Esophagus muscularis mucosa (tissue), 4 donors: ENCODE data around the gene L3HYPDH. TPM values are rescaled to one million over a fixed set of nuclear protein-coding genes. Genes with fewer than 3 reads are reported as not detected.

Source experiments
- DNase-seq: peaks from one replicate; pipeline ENCODE4 v3.0.0-alpha.2; 2017; ENCODE audit errors: extremely low spot score
- H3K27ac ChIP-seq, 4 donors: fragments of 200-600 bp; sonication (generic); replicated peaks in 1 of 4; 1 replicate in 3 of 4; 2 replicates in 1 of 4; pipeline ENCODE4 v1.5.1; 2016 to 2019; ENCODE audit warnings: mild to moderate bottlenecking in 1 of 4
- H3K27me3 ChIP-seq, 4 donors: fragments of 200-600 bp; sonication (generic); one replicate each; pipeline versions ENCODE4 v1.5.1 to v1.6.0; 2016 to 2019
- H3K36me3 ChIP-seq, 4 donors: fragments of 200-600 bp; sonication (generic); one replicate each; pipeline ENCODE4 v1.5.1; 2016 to 2019
- H3K4me1 ChIP-seq, 4 donors: fragments of 200-600 bp; sonication (generic); one replicate each; pipeline ENCODE4 v1.5.1; 2016 to 2019
- H3K4me3 ChIP-seq, 4 donors: fragments of 200-600 bp; sonication (generic); 1 replicate in 2 of 4; 2 replicates in 2 of 4; pipeline ENCODE4 v1.5.1; 2016 to 2019; ENCODE audit warnings: mild to moderate bottlenecking in 4 of 4, moderate library complexity in 1 of 4
- H3K9me3 ChIP-seq, 4 donors: fragments of 200-600 bp; sonication (generic); 1 replicate in 3 of 4; 2 replicates in 1 of 4; pipeline ENCODE4 v1.5.1; 2016 to 2019
- EP300 ChIP-seq: sonication (generic); formaldehyde crosslinking; IDR thresholded peaks from one replicate; pipeline ENCODE4 v1.6.1; 2017; ENCODE audit warnings: antibody characterized with exemption
- POLR2A ChIP-seq: fragments of 450-650 bp; IDR thresholded peaks from one replicate; pipeline ENCODE4 v1.6.1; 2017; ENCODE audit warnings: antibody characterized with exemption, moderate library complexity, mild to moderate bottlenecking, low read depth
- POLR2AphosphoS5 ChIP-seq, 2 donors: sonication (generic); formaldehyde crosslinking; IDR thresholded peaks; one replicate each; pipeline ENCODE4 v1.6.1; 2017; ENCODE audit warnings: antibody characterized with exemption in 2 of 2
- WGBS: methylation state at CpG from one replicate; pipeline ENCODE4 v1.1.5; 2018; 5-methylcytosine and 5-hydroxymethylcytosine counted together
- intact Hi-C: fragments of 100-400 bp; cut with DNase I; formaldehyde crosslinking; loops from one replicate; pipeline ENCODE4 v1.15.1; 2023
- total RNA-seq, 4 donors: library from RNA; depleted of rRNA; stranded (reverse); fragments of >200 nt; gene quantifications; one replicate each; pipeline versions ENCODE4 v1.1.0 to v1.2.1, GENCODE V29; 2016
- TF ChIP-seq, protein P1 (sequence below), 3 experiments: fragments of 200-600 bp in 2 of 3; fragments of 450-650 bp in 1 of 3; sonication (generic) in 2 of 3; IDR thresholded peaks; one replicate each; pipeline ENCODE4 v1.5.1; 2017 to 2019; ENCODE audit warnings: antibody characterized with exemption in 3 of 3, mild to moderate bottlenecking in 2 of 3, moderate library complexity in 1 of 3

Gene L3HYPDH
- total RNA-seq, 4 donors from 2014 or later, result 20.2 to 32.2 (median 26.0) TPM

- H3K36me3 ChIP-seq, result no peaks in the 10 kb centered on the region
- no peak overlapping the region for H3K4me3 ChIP-seq
- DNase-seq, result no peak
- peak overlapping the region; percentile 56 to 77 (median 72) for H3K27ac ChIP-seq
- no peaks in the 10 kb centered on the region for H3K27me3 ChIP-seq
- intact Hi-C loops, result loop anchor here (5.0 to 10.0 kb wide), 2 partner anchors 154 to 241 kb away; partner anchors contain the start of gene DAAM1
- no peaks in the 10 kb centered on the region for H3K9me3 ChIP-seq
- WGBS, result 56% methylated on average over 1 of the region's 1 CpG
- peaks cover 34 to 68% (median 46%) of the 10 kb centered on the region in 4 donors for H3K4me1 ChIP-seq
- TF ChIP-seq EP300 (no peak), POLR2AphosphoS5 (IDR thresholded peaks at IDR 0.05) (no peak), POLR2A (no peak)
- TF ChIP-seq, protein P1, sequence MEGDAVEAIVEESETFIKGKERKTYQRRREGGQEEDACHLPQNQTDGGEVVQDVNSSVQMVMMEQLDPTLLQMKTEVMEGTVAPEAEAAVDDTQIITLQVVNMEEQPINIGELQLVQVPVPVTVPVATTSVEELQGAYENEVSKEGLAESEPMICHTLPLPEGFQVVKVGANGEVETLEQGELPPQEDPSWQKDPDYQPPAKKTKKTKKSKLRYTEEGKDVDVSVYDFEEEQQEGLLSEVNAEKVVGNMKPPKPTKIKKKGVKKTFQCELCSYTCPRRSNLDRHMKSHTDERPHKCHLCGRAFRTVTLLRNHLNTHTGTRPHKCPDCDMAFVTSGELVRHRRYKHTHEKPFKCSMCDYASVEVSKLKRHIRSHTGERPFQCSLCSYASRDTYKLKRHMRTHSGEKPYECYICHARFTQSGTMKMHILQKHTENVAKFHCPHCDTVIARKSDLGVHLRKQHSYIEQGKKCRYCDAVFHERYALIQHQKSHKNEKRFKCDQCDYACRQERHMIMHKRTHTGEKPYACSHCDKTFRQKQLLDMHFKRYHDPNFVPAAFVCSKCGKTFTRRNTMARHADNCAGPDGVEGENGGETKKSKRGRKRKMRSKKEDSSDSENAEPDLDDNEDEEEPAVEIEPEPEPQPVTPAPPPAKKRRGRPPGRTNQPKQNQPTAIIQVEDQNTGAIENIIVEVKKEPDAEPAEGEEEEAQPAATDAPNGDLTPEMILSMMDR (IDR thresholded peaks at IDR 0.05), result peak; percentile 43 to 57 (median 48)
Observed at GRCh38 chr14:59428581-59429012, 55.6 kb downstream of the L3HYPDH start.

DNA sequence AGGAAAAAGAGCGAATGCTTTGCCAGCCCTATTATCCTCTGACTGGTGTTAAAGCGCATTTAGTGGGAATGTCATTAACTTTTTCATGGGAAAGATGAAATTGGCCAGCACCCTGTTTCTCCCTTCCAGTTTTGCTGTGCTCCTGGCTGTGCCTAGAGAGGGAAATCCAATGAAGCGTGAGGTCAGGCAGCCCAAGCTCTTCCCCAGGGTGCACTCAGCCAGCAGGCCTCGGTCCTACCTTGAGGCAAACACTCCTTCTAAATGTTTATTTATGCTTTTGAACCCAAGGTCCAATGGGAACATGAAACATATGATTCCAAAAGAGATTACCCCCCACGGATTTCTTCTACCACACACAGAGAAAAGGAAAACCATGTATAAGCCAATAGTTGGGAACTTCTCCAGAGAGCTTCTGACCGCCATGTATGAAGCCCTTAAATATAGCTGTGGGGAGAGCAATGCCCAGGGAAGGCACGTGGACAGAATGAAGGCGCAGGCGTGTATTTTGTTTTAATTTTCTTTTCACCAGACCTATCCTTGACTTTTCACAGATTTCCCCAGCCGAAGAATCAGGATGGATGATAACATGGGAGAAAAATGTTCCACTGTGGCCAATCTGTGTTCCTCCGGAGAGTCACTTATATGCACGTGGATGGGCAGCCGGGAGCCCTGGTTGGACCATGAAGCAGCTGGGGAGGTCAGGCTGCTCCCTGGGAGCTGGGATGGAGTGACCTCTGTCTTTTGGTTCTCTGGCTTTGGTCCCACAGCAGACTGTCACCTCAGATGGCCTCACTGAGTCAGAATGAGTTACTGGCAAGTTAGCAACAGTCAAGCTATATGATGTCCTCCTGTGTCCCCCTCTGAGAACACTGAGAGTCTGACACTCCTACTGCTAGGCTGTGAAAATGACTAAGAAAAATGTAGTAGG, 56.3 kb downstream of the L3HYPDH start:
- H3K27ac ChIP-seq, result peak overlapping the region; percentile 56 to 77 (median 72)

DNA sequence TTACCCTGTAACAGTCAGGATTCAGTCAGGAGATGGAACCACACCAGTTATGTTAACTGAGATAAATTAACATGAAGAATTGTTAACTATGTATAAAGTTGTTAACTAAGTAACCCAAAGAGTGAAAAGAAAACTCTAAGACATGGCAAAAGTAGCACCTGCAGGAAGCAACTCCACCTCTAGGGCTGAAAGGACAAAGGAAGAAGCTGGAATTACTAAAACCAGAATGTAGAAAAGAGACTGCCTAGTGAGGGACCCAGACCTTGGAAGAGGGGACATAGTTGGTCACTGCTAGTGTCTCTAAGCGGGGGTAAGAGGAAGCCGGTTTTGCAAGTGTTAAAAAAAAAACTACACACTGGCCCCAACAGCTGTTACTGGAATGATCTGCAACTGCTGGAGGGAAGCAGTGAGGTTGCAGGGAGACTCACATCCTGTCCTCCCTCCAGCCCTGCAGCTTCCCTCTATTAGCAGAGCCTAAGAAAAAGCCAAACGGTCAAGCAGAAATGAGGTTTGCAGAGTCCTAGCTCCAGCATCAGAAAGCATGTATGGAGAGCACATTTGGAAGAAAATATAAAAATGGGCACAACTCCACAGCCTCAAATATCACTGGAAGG, 58.8 kb downstream of the L3HYPDH start:
- Histone ChIP-seq H3K27ac (peak overlapping the region in 3 of 4 donors; percentile 36 to 77 (median 50)), H3K36me3 (no peaks in the 10 kb centered on the region), H3K4me3 (no peak overlapping the region), H3K9me3 (no peaks in the 10 kb centered on the region), H3K27me3 (no peaks in the 10 kb centered on the region), H3K4me1 (peaks cover 34 to 75% (median 57%) of the 10 kb centered on the region in 4 donors)
- TF ChIP-seq POLR2A, result no peak
- no peak for TF ChIP-seq POLR2AphosphoS5 (IDR thresholded peaks at IDR 0.05)
- TF ChIP-seq, protein P1 (IDR thresholded peaks at IDR 0.05), result peak in 1 of 3 experiments; percentile 16
- TF ChIP-seq EP300, result no peak
- intact Hi-C loops, result loop anchor here (5.0 to 10.0 kb wide), 2 partner anchors 151 to 238 kb away; partner anchors contain the start of gene DAAM1
- WGBS, result 61% methylated on average over 3 of the region's 3 CpGs
- no peak for DNase-seq

More for the DNA sequence above, 56.3 kb downstream of the L3HYPDH start:
- Histone ChIP-seq H3K4me1 (peaks cover 34 to 68% (median 46%) of the 10 kb centered on the region in 4 donors), H3K27me3 (no peaks in the 10 kb centered on the region), H3K9me3 (no peaks in the 10 kb centered on the region), H3K36me3 (no peaks in the 10 kb centered on the region), H3K4me3 (no peak overlapping the region)
- DNase-seq, result no peak
- 72% methylated on average over 13 of the region's 13 CpGs for WGBS
- TF ChIP-seq POLR2AphosphoS5 (IDR thresholded peaks at IDR 0.05), result no peak
- TF ChIP-seq, protein P1 (IDR thresholded peaks at IDR 0.05), result no peak
- no peak for TF ChIP-seq EP300
- no peak for TF ChIP-seq POLR2A
- intact Hi-C loops, result loop anchor here (5.0 to 10.0 kb wide), 2 partner anchors 153 to 241 kb away; partner anchors contain the start of gene DAAM1

DNA sequence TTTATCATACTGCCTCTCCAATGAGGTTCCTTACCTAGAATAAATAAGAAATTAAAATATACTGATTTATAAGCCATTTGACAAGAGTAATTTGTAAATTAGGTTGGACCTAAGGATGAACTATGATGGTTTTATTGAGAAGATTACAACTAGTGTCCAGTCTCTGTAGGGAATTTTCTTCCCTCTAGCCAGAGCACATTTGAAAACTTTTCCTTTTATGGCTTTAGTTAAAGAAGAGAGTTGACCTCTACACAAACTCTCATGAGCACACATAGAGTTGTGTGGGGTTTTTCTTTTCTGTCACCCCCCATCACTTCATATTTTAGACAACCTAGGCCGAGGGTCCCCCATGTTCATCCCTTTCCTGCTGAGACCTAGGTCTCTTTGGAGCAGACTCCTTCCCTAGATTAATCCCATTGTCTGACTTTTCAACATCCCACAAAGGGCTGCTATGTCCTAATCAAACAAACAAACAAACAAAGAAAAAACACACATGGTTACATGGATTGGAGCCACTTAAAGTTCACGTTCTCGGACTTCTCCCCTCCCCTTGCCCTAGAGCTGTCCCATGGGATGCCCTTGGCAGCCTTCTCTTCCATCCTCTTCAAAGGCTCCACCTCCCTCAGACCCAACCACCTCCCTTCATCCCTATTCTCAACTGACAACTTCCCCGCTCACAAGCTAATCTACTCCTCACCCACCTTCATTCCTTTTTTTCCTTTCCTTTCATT, 59.7 kb downstream of the L3HYPDH start:
- 73% methylated on average over 4 of the region's 4 CpGs for WGBS
- peaks cover 36 to 71% (median 58%) of the 10 kb centered on the region in 4 donors for H3K4me1 ChIP-seq
- no peak for DNase-seq
- H3K36me3 ChIP-seq, result no peaks in the 10 kb centered on the region
- H3K4me3 ChIP-seq, result no peak overlapping the region
- no peak for TF ChIP-seq EP300
- no peak for TF ChIP-seq POLR2AphosphoS5 (IDR thresholded peaks at IDR 0.05)
- TF ChIP-seq, protein P1 (IDR thresholded peaks at IDR 0.05), result no peak
- no peak for TF ChIP-seq POLR2A
- peak overlapping the region in 3 of 4 donors; percentile 36 to 77 (median 50) for H3K27ac ChIP-seq
- no peaks in the 10 kb centered on the region for H3K27me3 ChIP-seq
- H3K9me3 ChIP-seq, result no peaks in the 10 kb centered on the region
- intact Hi-C loops, result loop anchor here (5.0 to 10.0 kb wide), 3 partner anchors 47 to 237 kb away; partner anchors contain the start of gene DAAM1
